ENCODE results near the gene ZNF107. TPM values are rescaled to one million over a fixed set of nuclear protein-coding genes. Genes with fewer than 3 reads are reported as not detected.

Gene ZNF107
- total and polyA plus RNA-seq, 2 donors (not counting 1 experiment from before 2014, with no cell fraction given), result 22.0 to 70.7 TPM

- intact Hi-C loops (cut with micrococcal nuclease), result loop anchor here (10.0 kb wide), 1 partner anchor 573 kb away; no protein-coding TSS in a partner anchor
These were observed 37.7 kb upstream of the ZNF107 start for GRCh38 chr7:64628192-64628591.

GRCh38 chr7:64628721-64629120 lies 37.2 kb upstream of the ZNF107 start:
- no peak for TF ChIP-seq EZH2 (IDR thresholded peaks at IDR 0.05; ENCODE audit: borderline replicate concordance, insufficient read depth, low read depth, low read length, poor library complexity, severe bottlenecking)
- TF ChIP-seq CTCF (IDR thresholded peaks at IDR 0.05), result no peak
- intact Hi-C loops (cut with micrococcal nuclease), result loop anchor here (10.0 kb wide), 1 partner anchor 574 kb away; no protein-coding TSS in a partner anchor
- no peaks in the 10 kb centered on the region for H3K79me2 ChIP-seq (ENCODE audit: control insufficient read depth, insufficient read depth, low read length)
- no peaks in the 10 kb centered on the region for H3K36me3 ChIP-seq (replicated peaks in 1 of 2; ENCODE audit: control extremely low read depth in 1 of 2, control insufficient read depth in 1 of 2, extremely low read depth in 1 of 2, insufficient read depth in 2 of 2, low read length in 1 of 2)
- no peaks in the 10 kb centered on the region for H3K9me3 Mint-ChIP-seq (ENCODE audit: insufficient read depth)
- no peak overlapping the region for H3K27ac ChIP-seq (ENCODE audit: low read length in 2 of 2)
- peaks cover 4% of the 10 kb centered on the region for H3K4me1 Mint-ChIP-seq
- H3K27ac Mint-ChIP-seq, result no peak overlapping the region
- H3K4me2 ChIP-seq (replicated peaks; ENCODE audit: low read depth, low read length, poor library complexity, severe bottlenecking), result no peak overlapping the region
- H3K27me3 ChIP-seq (replicated peaks in 1 of 4; ENCODE audit: control extremely low read depth in 1 of 4, control insufficient read depth in 3 of 4, insufficient read depth in 4 of 4, low read length in 3 of 4), result no peaks in the 10 kb centered on the region
- H4K20me1 ChIP-seq (ENCODE audit: control insufficient read depth, insufficient read depth, low read length, poor library complexity, severe bottlenecking), result no peaks in the 10 kb centered on the region
- ATAC-seq (ENCODE audit: low read depth) (no peak), DNase-seq (no peak)
- H3K9ac ChIP-seq (ENCODE audit: low read length), result no peak overlapping the region
- WGBS (ENCODE audit: insufficient coverage), result 90% methylated on average over 3 of the region's 3 CpGs
- H3K4me3 ChIP-seq (ENCODE audit: control extremely low read depth in 1 of 5, extremely low read depth in 1 of 5, insufficient read depth in 1 of 5, low read depth in 2 of 5, low read length in 4 of 5), result no peak overlapping the region
- no peaks in the 10 kb centered on the region for H3K4me1 ChIP-seq (ENCODE audit: control insufficient read depth in 2 of 2, insufficient read depth in 2 of 2, low read length in 2 of 2)
- ChIA-PET POLR2A (interaction anchor here (0.8 kb wide), 1 partner anchor 314 kb away, joined by 4 read pairs; no protein-coding TSS in a partner anchor), CTCF (interaction anchor here (0.8 to 1.8 kb wide), 2 partner anchors 9 to 14 kb away, joined by 4 to 5 read pairs; no protein-coding TSS in a partner anchor)
- no peak overlapping the region for H3K4me3 Mint-ChIP-seq
- no peaks in the 10 kb centered on the region for H3K27me3 Mint-ChIP-seq
- no peak overlapping the region for H2AFZ ChIP-seq (ENCODE audit: insufficient read depth, low read depth, low read length, poor library complexity, severe bottlenecking)
- H3K9me3 ChIP-seq (ENCODE audit: control extremely low read depth in 1 of 3, control insufficient read depth in 2 of 3, insufficient read depth in 1 of 3, low read length in 2 of 3), result no peaks in the 10 kb centered on the region

More at GRCh38 chr7:64628192-64628591, 37.7 kb upstream of the ZNF107 start:
- ChIA-PET POLR2A (interaction anchor here (0.8 kb wide), 1 partner anchor 313 kb away, joined by 4 read pairs; no protein-coding TSS in a partner anchor), CTCF (interaction anchor here (0.8 to 1.8 kb wide), 2 partner anchors 8 to 14 kb away, joined by 4 to 5 read pairs; no protein-coding TSS in a partner anchor)
- no peaks in the 10 kb centered on the region for H3K9me3 Mint-ChIP-seq (ENCODE audit: insufficient read depth)
- Histone ChIP-seq H4K20me1 (ENCODE audit: control insufficient read depth, insufficient read depth, low read length, poor library complexity, severe bottlenecking) (no peaks in the 10 kb centered on the region), H3K36me3 (replicated peaks in 1 of 2; ENCODE audit: control extremely low read depth in 1 of 2, control insufficient read depth in 1 of 2, extremely low read depth in 1 of 2, insufficient read depth in 2 of 2, low read length in 1 of 2) (no peaks in the 10 kb centered on the region), H3K4me1 (ENCODE audit: control insufficient read depth in 2 of 2, insufficient read depth in 2 of 2, low read length in 2 of 2) (no peaks in the 10 kb centered on the region), H3K9ac (ENCODE audit: low read length) (no peak overlapping the region), H3K27me3 (replicated peaks in 1 of 4; ENCODE audit: control extremely low read depth in 1 of 4, control insufficient read depth in 3 of 4, insufficient read depth in 4 of 4, low read length in 3 of 4) (no peaks in the 10 kb centered on the region), H2AFZ (ENCODE audit: insufficient read depth, low read depth, low read length, poor library complexity, severe bottlenecking) (no peak overlapping the region), H3K4me2 (replicated peaks; ENCODE audit: low read depth, low read length, poor library complexity, severe bottlenecking) (no peak overlapping the region), H3K79me2 (ENCODE audit: control insufficient read depth, insufficient read depth, low read length) (no peaks in the 10 kb centered on the region), H3K4me3 (ENCODE audit: control extremely low read depth in 1 of 5, extremely low read depth in 1 of 5, insufficient read depth in 1 of 5, low read depth in 2 of 5, low read length in 4 of 5) (no peak overlapping the region), H3K27ac (ENCODE audit: low read length in 2 of 2) (no peak overlapping the region), H3K9me3 (ENCODE audit: control extremely low read depth in 1 of 3, control insufficient read depth in 2 of 3, insufficient read depth in 1 of 3, low read length in 2 of 3) (no peaks in the 10 kb centered on the region)
- TF ChIP-seq EZH2 (IDR thresholded peaks at IDR 0.05; ENCODE audit: borderline replicate concordance, insufficient read depth, low read depth, low read length, poor library complexity, severe bottlenecking) (no peak), CTCF (IDR thresholded peaks at IDR 0.05) (no peak)
- H3K27ac Mint-ChIP-seq, result no peak overlapping the region
- H3K4me3 Mint-ChIP-seq, result no peak overlapping the region
- ATAC-seq (ENCODE audit: low read depth), result no peak
- no peaks in the 10 kb centered on the region for H3K27me3 Mint-ChIP-seq
- peaks cover 4% of the 10 kb centered on the region for H3K4me1 Mint-ChIP-seq
- no peak for DNase-seq

Measured in B cell (primary cell).